ENCODE measurements around the gene DNAH8. TPM values are rescaled to one million over a fixed set of nuclear protein-coding genes. Genes with fewer than 3 reads are reported as not detected.

The DNAH8 gene
- total and polyA plus RNA-seq, 2 donors (not counting 3 experiments of a cell fraction or from before 2014, with no cell fraction given): 0.29 to 0.61 TPM

DNA sequence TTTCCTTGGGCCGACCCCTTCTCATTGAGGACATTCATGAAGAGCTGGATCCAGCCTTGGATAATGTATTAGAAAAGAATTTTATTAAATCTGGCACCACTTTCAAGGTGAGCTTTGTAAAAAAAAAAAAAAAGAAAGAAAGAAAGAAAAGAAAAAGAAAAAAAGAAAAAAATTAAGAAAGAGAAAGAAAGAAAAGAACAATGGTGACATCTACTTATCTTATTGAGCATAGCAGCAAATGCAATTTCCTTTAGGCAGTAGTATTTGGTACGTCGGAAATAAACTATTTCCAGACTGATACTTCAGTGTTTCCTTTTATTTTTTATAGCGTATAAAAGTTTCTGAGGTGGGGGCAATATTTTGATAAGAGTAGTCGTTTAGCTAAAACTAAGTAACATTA, 214.4 kb downstream of the DNAH8 start:
- Histone ChIP-seq H4K20me1 (replicated peaks; ENCODE audit: control insufficient read depth, extremely low read depth, insufficient read depth, low read length) (no peaks in the 10 kb centered on the region), H3K79me2 (ENCODE audit: control insufficient read depth, insufficient read depth, low read length) (no peaks in the 10 kb centered on the region), H3K9ac (replicated peaks; ENCODE audit: extremely low read depth, insufficient read depth, low read length) (no peak overlapping the region), H3K36me3 (ENCODE audit: control insufficient read depth in 2 of 2, extremely low read depth in 1 of 2, insufficient read depth in 2 of 2, low read length in 2 of 2) (no peaks in the 10 kb centered on the region), H3K27ac (ENCODE audit: insufficient read depth, low read depth, low read length) (no peak overlapping the region), H3K4me1 (ENCODE audit: control insufficient read depth, extremely low read depth, insufficient read depth, low read length) (no peaks in the 10 kb centered on the region), H3K4me3 (replicated peaks in 1 of 3; ENCODE audit: insufficient read depth in 1 of 3, low read depth in 1 of 3, low read length in 3 of 3) (no peak overlapping the region), H3K9me3 (replicated peaks; ENCODE audit: control insufficient read depth, insufficient read depth, low read length) (no peaks in the 10 kb centered on the region), H3K27me3 (ENCODE audit: control insufficient read depth in 2 of 2, insufficient read depth in 2 of 2, low read length in 2 of 2) (peaks cover 16 to 26% of the 10 kb centered on the region in 2 experiments), H3K4me2 (ENCODE audit: insufficient read depth, low read length) (no peak overlapping the region), H2AFZ (ENCODE audit: low read depth, low read length) (no peak overlapping the region), H3K9me1 (replicated peaks; ENCODE audit: control insufficient read depth, extremely low read depth, insufficient read depth, low read length) (no peaks in the 10 kb centered on the region)
- FAIRE-seq (no peak), DNase-seq (ENCODE audit: low read depth, low spot score) (peak; percentile 5)
- ChIA-PET POLR2A (no interaction called here), CTCF (no interaction called here)
- dilution Hi-C loops (cut with MboI; ENCODE audit: extremely low pct_ligation_motif_present, low sequenced_read_pairs) (no loop called here), intact Hi-C loops (cut with micrococcal nuclease) (no loop called here)
- BruUV-seq (replicated peaks): no TSS peak
- no peak for TF ChIP-seq CTCF (IDR thresholded peaks at IDR 0.05; ENCODE audit: extremely low read depth in 1 of 2, insufficient read depth in 1 of 2, low read depth in 1 of 2, low read length in 2 of 2)
- TF ChIP-seq FOS (IDR thresholded peaks at IDR 0.05; ENCODE audit: borderline replicate concordance, insufficient read depth, low read length): no peak
- TF ChIP-seq GATA2 (IDR thresholded peaks at IDR 0.05; ENCODE audit: insufficient read depth, insufficient read length, low read depth, low read length): no peak
- no peak for TF ChIP-seq JUN (IDR thresholded peaks at IDR 0.05; ENCODE audit: borderline replicate concordance, insufficient read depth, insufficient read length, low read depth)
- TF ChIP-seq MAX (IDR thresholded peaks at IDR 0.05; ENCODE audit: insufficient read depth, insufficient read length): no peak
- no peak for TF ChIP-seq EZH2 (IDR thresholded peaks at IDR 0.05; ENCODE audit: borderline replicate concordance, low read depth, low read length, severe bottlenecking)
- no peak for TF ChIP-seq POLR2A (IDR thresholded peaks at IDR 0.05; ENCODE audit: low read depth, low read length)
- no peak for TF ChIP-seq POLR2AphosphoS5 (IDR thresholded peaks at IDR 0.05; ENCODE audit: insufficient read depth, low read depth, low read length)
- no peak for TF ChIP-seq MYC (IDR thresholded peaks at IDR 0.05; ENCODE audit: low read depth, low read length)
